Measurements from ENCODE around the gene SPDEF. TPM values are rescaled to one million over a fixed set of nuclear protein-coding genes. Genes with fewer than 3 reads are reported as not detected.

Gene SPDEF
- polyA plus RNA-seq, 3 donors = 0.05 TPM; not detected in 2

DNA sequence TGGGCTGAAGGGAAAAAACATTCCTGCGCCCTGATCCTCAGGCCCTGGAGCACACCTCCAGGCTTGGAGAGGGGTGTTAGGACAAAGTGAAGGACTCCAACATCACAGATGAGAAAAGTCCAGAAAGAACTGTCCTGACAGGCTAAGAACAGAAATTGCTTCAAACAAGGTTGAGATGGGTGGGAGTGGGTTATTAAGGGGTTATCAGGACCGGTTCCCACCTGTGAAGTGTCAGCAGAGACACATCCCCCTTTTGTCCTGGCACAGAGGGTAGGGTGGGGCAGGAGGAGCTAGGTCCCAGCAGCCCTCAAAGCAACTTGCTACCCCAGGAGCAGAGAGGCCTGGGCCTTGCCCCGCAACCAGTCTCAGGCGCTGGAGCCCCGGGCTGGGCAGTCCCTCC is 3.5 kb downstream of the SPDEF start:
- DNase-seq = no peak
- no peaks in the 10 kb centered on the region for H3K79me2 ChIP-seq (ENCODE audit: insufficient read depth, low read length)
- no peaks in the 10 kb centered on the region for H3K4me1 ChIP-seq (ENCODE audit: control insufficient read depth in 1 of 2, insufficient read depth in 2 of 2, low read length in 2 of 2)
- no peak overlapping the region for H3K4me3 Mint-ChIP-seq
- H3K9me3 Mint-ChIP-seq = peaks cover 0 to 3% (median 0%) of the 10 kb centered on the region in 7 donors
- H3K27me3 Mint-ChIP-seq (ENCODE audit: low read depth in 3 of 3) = peaks cover 3 to 8% (median 6%) of the 10 kb centered on the region in 3 donors
- H3K4me1 Mint-ChIP-seq = peaks cover 15% of the 10 kb centered on the region
- TF ChIP-seq, protein P1, sequence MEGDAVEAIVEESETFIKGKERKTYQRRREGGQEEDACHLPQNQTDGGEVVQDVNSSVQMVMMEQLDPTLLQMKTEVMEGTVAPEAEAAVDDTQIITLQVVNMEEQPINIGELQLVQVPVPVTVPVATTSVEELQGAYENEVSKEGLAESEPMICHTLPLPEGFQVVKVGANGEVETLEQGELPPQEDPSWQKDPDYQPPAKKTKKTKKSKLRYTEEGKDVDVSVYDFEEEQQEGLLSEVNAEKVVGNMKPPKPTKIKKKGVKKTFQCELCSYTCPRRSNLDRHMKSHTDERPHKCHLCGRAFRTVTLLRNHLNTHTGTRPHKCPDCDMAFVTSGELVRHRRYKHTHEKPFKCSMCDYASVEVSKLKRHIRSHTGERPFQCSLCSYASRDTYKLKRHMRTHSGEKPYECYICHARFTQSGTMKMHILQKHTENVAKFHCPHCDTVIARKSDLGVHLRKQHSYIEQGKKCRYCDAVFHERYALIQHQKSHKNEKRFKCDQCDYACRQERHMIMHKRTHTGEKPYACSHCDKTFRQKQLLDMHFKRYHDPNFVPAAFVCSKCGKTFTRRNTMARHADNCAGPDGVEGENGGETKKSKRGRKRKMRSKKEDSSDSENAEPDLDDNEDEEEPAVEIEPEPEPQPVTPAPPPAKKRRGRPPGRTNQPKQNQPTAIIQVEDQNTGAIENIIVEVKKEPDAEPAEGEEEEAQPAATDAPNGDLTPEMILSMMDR (IDR thresholded peaks at IDR 0.05) = no peak
- H2AFZ ChIP-seq (ENCODE audit: insufficient read depth, low read depth, low read length, poor library complexity, severe bottlenecking) = no peak overlapping the region
- H3K4me2 ChIP-seq (replicated peaks; ENCODE audit: extremely low read depth, low read length, poor library complexity, severe bottlenecking) = no peak overlapping the region
- intact Hi-C loops (cut with micrococcal nuclease) = no loop called here
- no peak overlapping the region for H3K27ac Mint-ChIP-seq
- no peak overlapping the region for H3K9ac ChIP-seq (ENCODE audit: insufficient read depth, low read length, poor library complexity, severe bottlenecking)
- no peaks in the 10 kb centered on the region for H3K36me3 ChIP-seq (replicated peaks in 1 of 2; ENCODE audit: control insufficient read depth in 1 of 2, insufficient read depth in 2 of 2, low read length in 2 of 2)
- no peak overlapping the region for H3K27ac ChIP-seq (ENCODE audit: low read depth in 1 of 2, low read length in 2 of 2)
- no peaks in the 10 kb centered on the region for H3K9me3 ChIP-seq (replicated peaks in 1 of 2; ENCODE audit: control insufficient read depth in 1 of 2, insufficient read depth in 1 of 2, low read length in 2 of 2)
- WGBS (ENCODE audit: insufficient coverage) = 100% methylated on average over 1 of the region's 5 CpGs
- H3K27me3 ChIP-seq (ENCODE audit: control insufficient read depth in 2 of 2, insufficient read depth in 2 of 2, low read length in 2 of 2) = no peaks in the 10 kb centered on the region
- H3K4me3 ChIP-seq (replicated peaks in 1 of 3; ENCODE audit: low read depth in 2 of 3, low read length in 3 of 3) = no peak overlapping the region
- no peaks in the 10 kb centered on the region for H3K36me3 Mint-ChIP-seq
- no peaks in the 10 kb centered on the region for H4K20me1 ChIP-seq (ENCODE audit: insufficient read depth, low read length)

DNA sequence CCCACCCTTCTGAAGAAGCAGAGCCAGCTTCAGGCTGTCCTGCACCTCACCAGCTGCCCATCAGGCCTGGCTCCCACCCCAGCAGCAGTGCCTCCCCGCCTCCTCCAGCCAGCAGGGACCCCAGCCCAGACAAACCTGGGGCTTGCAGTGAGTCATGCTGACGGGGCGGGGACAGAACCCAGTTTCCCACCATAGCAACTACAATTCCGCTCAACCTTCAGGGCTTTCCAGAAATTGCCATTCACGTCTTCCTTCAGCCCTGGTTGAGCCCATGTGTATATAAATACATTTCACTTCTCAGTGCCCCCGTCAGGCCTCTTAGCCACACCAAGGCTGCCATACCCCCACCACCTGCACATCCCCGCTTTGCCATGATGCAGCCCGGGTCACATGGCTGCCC is 4.4 kb downstream of the SPDEF start:
- no peak for DNase-seq
- H3K27ac ChIP-seq (ENCODE audit: low read depth in 1 of 2, low read length in 2 of 2) = no peak overlapping the region
- H3K79me2 ChIP-seq (ENCODE audit: insufficient read depth, low read length) = no peaks in the 10 kb centered on the region
- peaks cover 3 to 11% (median 8%) of the 10 kb centered on the region in 3 donors for H3K27me3 Mint-ChIP-seq (ENCODE audit: low read depth in 3 of 3)
- no peaks in the 10 kb centered on the region for H3K4me1 ChIP-seq (ENCODE audit: control insufficient read depth in 1 of 2, insufficient read depth in 2 of 2, low read length in 2 of 2)
- H3K9me3 ChIP-seq (replicated peaks in 1 of 2; ENCODE audit: control insufficient read depth in 1 of 2, insufficient read depth in 1 of 2, low read length in 2 of 2) = no peaks in the 10 kb centered on the region
- peaks cover 15% of the 10 kb centered on the region for H3K4me1 Mint-ChIP-seq
- H3K27ac Mint-ChIP-seq = no peak overlapping the region
- H3K36me3 ChIP-seq (replicated peaks in 1 of 2; ENCODE audit: control insufficient read depth in 1 of 2, insufficient read depth in 2 of 2, low read length in 2 of 2) = no peaks in the 10 kb centered on the region
- intact Hi-C loops (cut with micrococcal nuclease) = no loop called here
- no peaks in the 10 kb centered on the region for H3K27me3 ChIP-seq (ENCODE audit: control insufficient read depth in 2 of 2, insufficient read depth in 2 of 2, low read length in 2 of 2)
- H2AFZ ChIP-seq (ENCODE audit: insufficient read depth, low read depth, low read length, poor library complexity, severe bottlenecking) = no peak overlapping the region
- H4K20me1 ChIP-seq (ENCODE audit: insufficient read depth, low read length) = no peaks in the 10 kb centered on the region
- TF ChIP-seq, protein P1 (IDR thresholded peaks at IDR 0.05) = no peak
- no peak overlapping the region for H3K4me2 ChIP-seq (replicated peaks; ENCODE audit: extremely low read depth, low read length, poor library complexity, severe bottlenecking)
- H3K9me3 Mint-ChIP-seq = peaks cover 0 to 1% (median 0%) of the 10 kb centered on the region in 7 donors
- H3K4me3 Mint-ChIP-seq = no peak overlapping the region
- no peak overlapping the region for H3K4me3 ChIP-seq (replicated peaks in 1 of 3; ENCODE audit: low read depth in 2 of 3, low read length in 3 of 3)
- H3K36me3 Mint-ChIP-seq = no peaks in the 10 kb centered on the region
- no peak overlapping the region for H3K9ac ChIP-seq (ENCODE audit: insufficient read depth, low read length, poor library complexity, severe bottlenecking)
- whole genome bisulfite sequencing (ENCODE audit: insufficient coverage) = 91% methylated on average over 3 of the region's 8 CpGs

Measured in CD14-positive monocyte (primary cell).